Activated B cell treated with CpG ODN at 0.5 μM for 24 hours (primary cell): ENCODE data around the gene SLC9B1. TPM values are rescaled to one million over a fixed set of nuclear protein-coding genes. Genes with fewer than 3 reads are reported as not detected.

Experiments used
- ATAC-seq: fragments of 200-7000 bp; cut with Tn5 transposase; one replicate; pipeline ENCODE4 v1.10.0; 2021; ENCODE audit warnings: low read depth, mild to moderate bottlenecking, moderate library complexity
- CTCF ChIA-PET: fragments of 350-600 bp; sonication (Branson Sonifier 250); formaldehyde crosslinking; loops from one replicate; lab custom pipeline; 2021; ENCODE audit warnings: antibody characterized with exemption; lab: Charles Lee
- POLR2A ChIA-PET: fragments of 350-600 bp; sonication (Branson Sonifier 250); formaldehyde crosslinking; loops from one replicate; lab custom pipeline; 2021; ENCODE audit warnings: antibody characterized with exemption; lab: Charles Lee
- DNase-seq: peaks from one replicate; pipeline ENCODE4 v3.0.0; 2022
- H3K27ac Mint-ChIP-seq: one replicate; pipeline ENCODE4 v1.8.0; 2020; ENCODE audit warnings: mixed read lengths
- H3K27me3 Mint-ChIP-seq: one replicate; pipeline ENCODE4 v1.8.0; 2021; ENCODE audit warnings: mixed read lengths
- H3K36me3 Mint-ChIP-seq: one replicate; pipeline ENCODE4 v1.8.0; 2021; ENCODE audit warnings: low read depth, mixed read lengths
- H3K4me1 Mint-ChIP-seq: one replicate; pipeline ENCODE4 v1.8.0; 2021; ENCODE audit warnings: mixed read lengths
- H3K4me3 Mint-ChIP-seq: one replicate; pipeline ENCODE4 v1.8.0; 2020; ENCODE audit warnings: mild to moderate bottlenecking, mixed read lengths
- H3K9me3 Mint-ChIP-seq: one replicate; pipeline ENCODE4 v1.8.0; 2020; ENCODE audit warnings: mixed read lengths
- intact Hi-C: fragments of 100-400 bp; cut with micrococcal nuclease; formaldehyde crosslinking; loops from one replicate; pipeline ENCODE4 v1.15.1; 2024
- total RNA-seq: library from RNA; stranded (reverse); gene quantifications from 2 replicates; pipeline ENCODE4 v1.2.3, GENCODE V29; 2022
- TF ChIP-seq, protein P1 (sequence below): fragments of 200-600 bp; IDR thresholded peaks from one replicate; pipeline ENCODE4 v1.8.0; 2022; ENCODE audit warnings: antibody characterized with exemption, mild to moderate bottlenecking

SLC9B1 gene
- total RNA-seq, 1 donor from 2014 or later: 2.5 TPM

DNA sequence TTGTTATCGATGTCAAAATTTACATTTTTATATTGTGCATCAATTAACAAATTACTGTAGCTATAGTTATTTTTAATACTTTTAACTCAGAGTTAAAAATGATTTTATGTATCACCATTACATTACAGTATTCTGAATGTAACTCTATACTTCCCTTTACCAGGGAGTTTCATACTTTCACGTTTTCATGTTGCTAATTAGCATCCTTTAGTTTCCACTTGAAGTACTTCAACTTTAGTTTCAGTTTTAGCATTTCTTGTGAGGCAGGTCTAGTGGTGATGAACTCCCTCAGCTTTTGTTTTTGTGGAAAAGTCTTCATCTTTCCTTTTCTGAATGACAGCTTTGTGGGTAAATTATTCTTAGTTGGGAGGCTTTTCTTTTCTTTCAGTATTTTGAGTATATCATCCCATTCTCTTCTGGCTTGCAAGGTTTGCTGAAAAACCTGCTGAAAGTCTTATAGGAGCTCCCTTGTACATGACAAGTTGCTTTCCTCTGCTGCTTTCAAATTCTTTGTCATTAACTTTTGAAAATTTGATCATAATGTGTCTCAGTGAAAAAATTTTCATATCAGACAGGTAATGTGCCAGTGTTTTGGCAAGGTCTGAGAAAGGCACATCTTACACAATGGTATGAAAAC, 160.6 kb downstream of the SLC9B1 start:
- no peak overlapping the region for H3K27ac Mint-ChIP-seq
- no peak for ATAC-seq
- intact Hi-C loops: no loop called here
- H3K4me3 Mint-ChIP-seq: no peak overlapping the region
- peaks cover 13% of the 10 kb centered on the region for H3K4me1 Mint-ChIP-seq
- DNase-seq: no peak
- POLR2A ChIA-PET: interaction anchor here (1.0 to 4.0 kb wide), 3 partner anchors 9 to 31 kb away, joined by 9 to 14 read pairs (median 10); partner anchors contain the start of genes CISD2 and UBE2D3
- H3K27me3 Mint-ChIP-seq: no peaks in the 10 kb centered on the region
- peaks cover 14% of the 10 kb centered on the region for H3K36me3 Mint-ChIP-seq
- CTCF ChIA-PET: interaction anchor here (0.6 kb wide), 1 partner anchor 9 kb away, joined by 3 read pairs; the partner anchor contains the start of gene CISD2
- TF ChIP-seq, protein P1, sequence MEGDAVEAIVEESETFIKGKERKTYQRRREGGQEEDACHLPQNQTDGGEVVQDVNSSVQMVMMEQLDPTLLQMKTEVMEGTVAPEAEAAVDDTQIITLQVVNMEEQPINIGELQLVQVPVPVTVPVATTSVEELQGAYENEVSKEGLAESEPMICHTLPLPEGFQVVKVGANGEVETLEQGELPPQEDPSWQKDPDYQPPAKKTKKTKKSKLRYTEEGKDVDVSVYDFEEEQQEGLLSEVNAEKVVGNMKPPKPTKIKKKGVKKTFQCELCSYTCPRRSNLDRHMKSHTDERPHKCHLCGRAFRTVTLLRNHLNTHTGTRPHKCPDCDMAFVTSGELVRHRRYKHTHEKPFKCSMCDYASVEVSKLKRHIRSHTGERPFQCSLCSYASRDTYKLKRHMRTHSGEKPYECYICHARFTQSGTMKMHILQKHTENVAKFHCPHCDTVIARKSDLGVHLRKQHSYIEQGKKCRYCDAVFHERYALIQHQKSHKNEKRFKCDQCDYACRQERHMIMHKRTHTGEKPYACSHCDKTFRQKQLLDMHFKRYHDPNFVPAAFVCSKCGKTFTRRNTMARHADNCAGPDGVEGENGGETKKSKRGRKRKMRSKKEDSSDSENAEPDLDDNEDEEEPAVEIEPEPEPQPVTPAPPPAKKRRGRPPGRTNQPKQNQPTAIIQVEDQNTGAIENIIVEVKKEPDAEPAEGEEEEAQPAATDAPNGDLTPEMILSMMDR: no peak
- peaks cover 17% of the 10 kb centered on the region for H3K9me3 Mint-ChIP-seq

Other genes starting within 250 kb of the SLC9B1 start
- gene UBE2D3, start 192.2 kb downstream of the SLC9B1 start, total RNA-seq: 321 and 327 TPM in 2 replicates
- gene CISD2, start 150.7 kb downstream of the SLC9B1 start, total RNA-seq: 12.6 and 13.7 TPM in 2 replicates
- 31.3 and 33.4 TPM in 2 replicates for gene SLC9B2, start 57.1 kb upstream of the SLC9B1 start, total RNA-seq
- 5.1 and 6.5 TPM in 2 replicates for gene BDH2, start 80.1 kb upstream of the SLC9B1 start, total RNA-seq
- 2.4 and 2.5 TPM in 2 replicates for gene CENPE, start 178.6 kb upstream of the SLC9B1 start, total RNA-seq